Measurements from ENCODE around the gene TMEM208.

DNA sequence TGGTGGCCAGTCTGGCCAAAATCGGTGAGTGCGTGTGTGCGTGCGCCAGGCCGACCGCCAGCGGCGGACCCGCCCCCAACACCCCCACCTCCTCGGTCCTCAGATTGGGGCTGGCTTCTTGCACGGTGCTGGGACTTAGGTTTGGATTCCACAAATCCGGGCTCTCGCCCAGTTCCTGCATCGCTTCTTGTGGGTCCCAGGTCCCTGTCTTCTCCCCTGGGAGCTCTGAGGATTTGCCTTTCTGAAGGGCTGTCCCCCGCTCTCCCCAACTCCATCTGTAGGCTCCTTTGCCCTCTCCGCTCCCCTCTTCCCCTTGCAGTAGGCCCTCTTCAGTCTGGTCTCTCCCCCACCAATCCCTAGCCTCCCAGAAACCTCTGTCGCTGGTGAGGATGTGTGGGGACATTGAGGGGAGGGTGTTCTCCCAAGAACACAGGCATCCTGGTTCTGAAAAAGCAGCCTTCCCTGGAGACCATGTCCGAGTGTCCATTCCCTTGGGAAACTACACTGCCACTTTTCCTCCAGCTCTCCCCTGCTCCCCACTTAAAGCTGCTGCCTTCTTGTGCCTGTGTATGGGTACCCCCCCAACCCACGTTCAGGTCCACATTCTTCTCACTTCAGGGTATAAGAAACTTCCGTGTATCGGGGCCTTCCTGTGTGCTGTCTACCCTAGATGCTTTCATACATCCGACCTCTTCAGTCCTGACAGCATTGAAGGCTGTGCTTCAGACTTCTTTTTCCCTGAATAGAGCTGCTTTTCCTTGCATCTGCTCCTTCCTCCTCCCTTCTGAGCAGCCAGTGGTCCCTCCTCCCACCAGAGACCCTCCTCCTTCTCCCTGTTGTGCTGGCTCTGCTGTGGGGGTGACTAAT lies 22.5 kb downstream of the TMEM208 start:
- TF ChIP-seq, protein P1, sequence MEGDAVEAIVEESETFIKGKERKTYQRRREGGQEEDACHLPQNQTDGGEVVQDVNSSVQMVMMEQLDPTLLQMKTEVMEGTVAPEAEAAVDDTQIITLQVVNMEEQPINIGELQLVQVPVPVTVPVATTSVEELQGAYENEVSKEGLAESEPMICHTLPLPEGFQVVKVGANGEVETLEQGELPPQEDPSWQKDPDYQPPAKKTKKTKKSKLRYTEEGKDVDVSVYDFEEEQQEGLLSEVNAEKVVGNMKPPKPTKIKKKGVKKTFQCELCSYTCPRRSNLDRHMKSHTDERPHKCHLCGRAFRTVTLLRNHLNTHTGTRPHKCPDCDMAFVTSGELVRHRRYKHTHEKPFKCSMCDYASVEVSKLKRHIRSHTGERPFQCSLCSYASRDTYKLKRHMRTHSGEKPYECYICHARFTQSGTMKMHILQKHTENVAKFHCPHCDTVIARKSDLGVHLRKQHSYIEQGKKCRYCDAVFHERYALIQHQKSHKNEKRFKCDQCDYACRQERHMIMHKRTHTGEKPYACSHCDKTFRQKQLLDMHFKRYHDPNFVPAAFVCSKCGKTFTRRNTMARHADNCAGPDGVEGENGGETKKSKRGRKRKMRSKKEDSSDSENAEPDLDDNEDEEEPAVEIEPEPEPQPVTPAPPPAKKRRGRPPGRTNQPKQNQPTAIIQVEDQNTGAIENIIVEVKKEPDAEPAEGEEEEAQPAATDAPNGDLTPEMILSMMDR (IDR thresholded peaks at IDR 0.05; ENCODE audit: control extremely low read depth in 1 of 3, insufficient read depth in 1 of 3, low read depth in 1 of 3, low read length in 3 of 3), result no peak
- TF ChIP-seq POLR2AphosphoS5 (IDR thresholded peaks at IDR 0.05; ENCODE audit: low read depth, low read length) (no peak), JUND (IDR thresholded peaks at IDR 0.05; ENCODE audit: low read length) (no peak)
